ENCODE measurements around the gene S100P.
"Not testable (repeated sequence)": the region's sequence is repeated elsewhere in the genome, so short reads cannot be mapped to it uniquely, and the experiment has no call there.

GRCh38 chr4:6725427-6725961 is 31.8 kb downstream of the S100P start:
- not testable (repeated sequence) for TF ChIP-seq CTCF (IDR thresholded peaks at IDR 0.05; ENCODE audit: low read length); EZH2 (IDR thresholded peaks at IDR 0.05; ENCODE audit: borderline replicate concordance, low read length)

All from OCI-LY1 (cell line).